ENCODE data around the gene SPOCK1.

DNA sequence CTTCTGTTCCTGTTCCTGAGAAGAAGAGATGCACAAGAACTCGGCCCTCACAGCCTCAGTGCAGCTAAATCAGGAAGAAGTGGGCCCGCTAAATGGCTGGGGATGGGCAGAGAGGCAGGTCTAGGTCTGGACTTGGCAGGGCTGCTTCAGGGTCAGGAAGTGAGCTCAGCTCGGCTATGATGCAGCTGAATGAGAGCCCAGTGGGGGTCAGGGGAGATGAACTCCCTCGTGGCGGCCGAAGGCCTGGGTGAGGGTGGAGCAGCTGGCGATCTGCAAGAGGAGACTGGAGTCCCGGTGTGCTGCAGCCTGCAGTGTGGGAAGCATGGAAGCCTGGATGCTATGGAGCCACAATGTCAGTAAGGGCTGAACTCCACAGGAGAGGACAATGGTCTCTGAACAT lies 466.2 kb downstream of the SPOCK1 start:
- no peak for TF ChIP-seq MTA3 (CRISPR knock-in tag; IDR thresholded peaks at IDR 0.05)
- TF ChIP-seq MAF1 (CRISPR knock-in tag; IDR thresholded peaks at IDR 0.05; ENCODE audit: borderline replicate concordance) = no peak
- TF ChIP-seq ZNF501 (CRISPR knock-in tag; IDR thresholded peaks at IDR 0.05) = no peak
